Activated CD8-positive, alpha-beta memory T cell treated with anti-CD3 and anti-CD28 coated beads, Interleukin-2, amount 10 ng/mL, durations not matched to agents 7 days and 5 days (primary cell): ENCODE data around the gene DRAM1. TPM values are rescaled to one million over a fixed set of nuclear protein-coding genes. Genes with fewer than 3 reads are reported as not detected.
"Not testable (repeated sequence)": the region's sequence is repeated elsewhere in the genome, so short reads cannot be mapped to it uniquely, and the experiment has no call there.

Experiments
- ATAC-seq: fragments of 150-1000 bp; cut with Tn5 transposase; one replicate; pipeline ENCODE4 v1.10.0; 2021; ENCODE audit warnings: moderate library complexity
- CTCF ChIA-PET: fragments of 350-600 bp; sonication (Branson Sonifier 250); formaldehyde crosslinking; loops from one replicate; lab custom pipeline; 2021; ENCODE audit warnings: antibody characterized with exemption; lab: Charles Lee
- DNase-seq: peaks from one replicate; pipeline ENCODE4 v3.0.0-alpha.2; 2020
- H3K27ac Mint-ChIP-seq: one replicate; pipeline ENCODE4 v1.8.0; 2021; ENCODE audit warnings: mild to moderate bottlenecking, mixed read lengths
- H3K27me3 Mint-ChIP-seq: one replicate; pipeline ENCODE4 v1.8.0; 2021; ENCODE audit warnings: mixed read lengths
- H3K36me3 Mint-ChIP-seq: one replicate; pipeline ENCODE4 v1.8.0; 2021; ENCODE audit warnings: mild to moderate bottlenecking, mixed read lengths
- H3K4me1 Mint-ChIP-seq: one replicate; pipeline ENCODE4 v1.8.0; 2021; ENCODE audit warnings: mixed read lengths
- H3K4me3 Mint-ChIP-seq: one replicate; pipeline ENCODE4 v1.8.0; 2021; ENCODE audit warnings: mild to moderate bottlenecking, moderate library complexity, mixed read lengths
- H3K9me3 Mint-ChIP-seq: one replicate; pipeline ENCODE4 v1.8.0; 2022; ENCODE audit warnings: low read depth, mixed read lengths
- total RNA-seq, 2 experiments: library from RNA; stranded (reverse); gene quantifications; one replicate each; pipeline ENCODE4 v1.2.3, GENCODE V29; 2021

DRAM1 gene
- total RNA-seq, 2 experiments from 2014 or later: 5.4 to 7.3 TPM

DNA sequence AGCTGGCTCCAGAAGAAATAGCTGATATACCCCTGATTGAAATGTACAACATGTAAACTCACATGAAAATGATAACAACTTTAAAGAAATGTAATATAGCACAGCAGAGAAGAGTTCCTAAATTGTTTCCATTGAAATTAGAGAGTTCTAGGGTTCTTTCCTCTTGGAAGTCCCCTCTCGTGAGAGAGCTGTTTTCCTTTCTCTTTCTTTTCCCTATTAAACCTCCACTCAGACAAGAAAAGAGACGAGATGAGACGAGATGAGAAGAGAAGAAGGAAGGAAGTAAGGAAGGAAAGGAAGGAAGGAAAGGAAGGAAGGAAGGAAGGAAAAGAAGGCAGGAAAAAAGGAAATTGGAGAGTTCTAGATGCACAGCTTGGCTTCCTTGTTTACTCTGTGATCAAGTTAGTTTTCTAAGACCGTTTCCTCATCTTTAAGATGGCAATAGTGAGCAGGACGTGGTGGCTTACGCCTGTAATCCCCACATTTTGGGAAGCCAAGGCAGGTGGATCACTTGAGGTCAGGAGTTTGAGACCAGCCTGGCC lies 11.9 kb downstream of the DRAM1 start:
- Mint-ChIP-seq H3K4me3 (no peak overlapping the region), H3K27me3 (no peaks in the 10 kb centered on the region), H3K9me3 (no peaks in the 10 kb centered on the region), H3K27ac (no peak overlapping the region), H3K36me3 (peaks cover 4% of the 10 kb centered on the region), H3K4me1 (peaks cover 8% of the 10 kb centered on the region)
- CTCF ChIA-PET: no interaction called here
- DNase-seq: no peak
- ATAC-seq: no peak

DNA sequence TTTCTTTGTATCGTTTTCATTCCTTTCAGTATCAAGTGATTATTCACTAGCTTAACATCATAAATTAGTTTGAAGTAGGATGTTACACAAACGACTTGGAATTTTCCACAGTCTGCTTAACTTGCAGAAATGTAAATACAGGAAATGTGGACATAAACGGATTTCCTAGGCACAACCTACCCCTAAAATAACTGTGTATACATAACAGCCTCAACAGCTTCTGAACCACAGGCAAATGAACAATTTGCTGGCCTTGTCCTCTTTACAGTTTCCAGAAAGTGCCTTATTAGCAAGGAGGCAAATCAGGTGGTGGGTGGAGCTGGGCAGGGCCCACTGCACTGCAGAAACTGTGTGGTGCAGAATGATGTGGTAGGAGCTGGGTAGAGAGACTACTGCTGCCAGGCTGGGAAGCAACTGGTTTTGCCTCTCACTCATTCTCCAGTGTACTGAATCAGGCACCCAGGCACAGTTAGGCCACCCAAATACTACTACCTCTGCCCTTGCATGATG lies 14.1 kb downstream of the DRAM1 start:
- Mint-ChIP-seq H3K4me3 (no peak overlapping the region), H3K9me3 (no peaks in the 10 kb centered on the region), H3K36me3 (peaks cover 3% of the 10 kb centered on the region), H3K4me1 (peaks cover 6% of the 10 kb centered on the region), H3K27me3 (no peaks in the 10 kb centered on the region), H3K27ac (no peak overlapping the region)
- CTCF ChIA-PET: no interaction called here
- DNase-seq (no peak), ATAC-seq (peak; percentile 33)

DNA sequence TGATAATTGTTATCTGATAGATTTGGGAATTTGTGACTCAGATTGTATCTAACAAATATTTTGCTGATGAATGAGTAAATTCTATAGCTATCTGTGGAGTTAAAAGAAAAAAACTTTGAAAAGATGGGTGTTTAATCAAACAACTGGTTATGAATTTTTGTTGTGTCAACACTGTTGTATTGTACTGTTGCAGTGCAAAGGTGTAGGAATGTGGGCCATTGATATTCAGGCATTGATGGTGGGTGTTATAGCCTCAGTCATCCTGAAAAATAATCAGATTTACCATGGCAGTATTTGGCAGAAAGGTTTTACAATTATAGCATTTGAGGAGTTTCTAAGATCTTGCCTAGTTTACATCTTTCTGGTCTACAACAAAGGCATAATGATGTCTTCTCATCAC lies 15.4 kb downstream of the DRAM1 start:
- Mint-ChIP-seq H3K36me3 (peaks cover 3% of the 10 kb centered on the region), H3K4me3 (no peak overlapping the region), H3K27me3 (no peaks in the 10 kb centered on the region), H3K9me3 (no peaks in the 10 kb centered on the region), H3K27ac (no peak overlapping the region), H3K4me1 (peaks cover 6% of the 10 kb centered on the region)
- no peak for DNase-seq
- no peak for ATAC-seq
- CTCF ChIA-PET: interaction anchor here (1.1 kb wide), 1 partner anchor 50 kb away, joined by 3 read pairs; no protein-coding TSS in a partner anchor

DNA sequence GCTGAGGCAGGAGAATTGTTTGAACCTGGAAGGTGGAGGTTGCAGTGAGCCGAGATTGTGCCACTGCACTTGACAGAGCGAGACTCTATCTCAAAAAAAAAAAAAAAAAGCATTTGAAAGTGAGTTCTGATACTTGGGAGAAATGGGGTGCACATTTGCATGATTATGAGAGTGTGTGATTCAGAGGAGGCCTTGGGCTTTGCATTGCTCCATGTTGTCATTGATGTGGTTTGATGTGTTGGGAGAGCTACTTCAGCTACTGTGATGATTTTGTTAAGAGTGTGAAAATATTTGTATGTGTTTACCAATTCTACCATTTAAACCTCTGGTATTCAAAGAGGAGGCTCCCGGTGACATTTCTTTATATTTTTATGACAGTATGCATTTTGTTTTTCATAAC lies 24.4 kb downstream of the DRAM1 start:
- DNase-seq (no peak), ATAC-seq (no peak)
- Mint-ChIP-seq H3K4me3 (no peak overlapping the region), H3K27ac (no peak overlapping the region), H3K4me1 (no peaks in the 10 kb centered on the region), H3K36me3 (peaks cover 6% of the 10 kb centered on the region), H3K27me3 (no peaks in the 10 kb centered on the region), H3K9me3 (no peaks in the 10 kb centered on the region)
- CTCF ChIA-PET: no interaction called here

DNA sequence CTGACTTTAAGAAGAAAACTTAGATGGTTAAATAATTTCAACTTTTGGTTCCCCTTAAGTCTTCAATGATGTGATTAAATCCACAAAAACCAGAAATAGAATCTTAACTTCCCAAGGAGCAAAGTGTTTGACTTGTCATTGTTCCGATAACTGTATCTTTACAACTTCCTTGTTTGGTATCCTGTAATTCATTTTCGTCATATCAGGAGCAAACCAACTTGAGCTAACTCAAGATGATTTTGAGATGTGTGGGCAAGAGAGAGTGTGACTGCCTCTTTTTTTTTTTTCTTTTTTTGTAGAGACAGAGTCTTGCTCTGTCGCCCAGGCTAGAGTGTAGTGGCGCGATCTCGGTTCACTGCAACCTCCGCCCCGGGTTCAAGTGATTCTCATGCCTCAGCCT lies 25.3 kb downstream of the DRAM1 start:
- DNase-seq (no peak), ATAC-seq (no peak)
- Mint-ChIP-seq H3K27me3 (no peaks in the 10 kb centered on the region), H3K36me3 (peaks cover 6% of the 10 kb centered on the region), H3K9me3 (no peaks in the 10 kb centered on the region), H3K4me1 (no peaks in the 10 kb centered on the region), H3K27ac (no peak overlapping the region), H3K4me3 (no peak overlapping the region)
- CTCF ChIA-PET: no interaction called here

DNA sequence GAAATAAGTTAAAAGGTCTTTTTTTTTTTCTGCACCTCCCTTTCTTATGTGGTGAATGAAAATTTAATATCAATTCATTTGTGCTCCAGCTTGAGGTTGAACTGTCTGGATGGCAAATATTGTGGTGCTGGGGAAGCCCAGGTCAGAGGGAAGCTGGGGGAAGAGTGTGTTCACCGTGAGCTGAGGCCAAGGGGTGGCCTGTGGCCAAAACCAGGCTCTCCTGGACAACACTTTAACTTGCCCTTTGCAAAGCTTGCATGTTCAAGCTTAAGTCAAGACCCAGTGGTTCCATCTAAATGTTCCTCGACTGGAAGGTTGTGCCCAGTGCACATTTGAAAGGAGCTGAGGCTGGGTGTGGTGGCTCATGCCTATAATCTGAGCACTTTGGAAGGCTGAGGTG lies 28.8 kb downstream of the DRAM1 start:
- Mint-ChIP-seq H3K4me1 (peaks cover 7% of the 10 kb centered on the region), H3K27me3 (no peaks in the 10 kb centered on the region), H3K27ac (no peak overlapping the region), H3K4me3 (no peak overlapping the region), H3K36me3 (peaks cover 9% of the 10 kb centered on the region), H3K9me3 (no peaks in the 10 kb centered on the region)
- no peak for ATAC-seq
- DNase-seq: no peak
- CTCF ChIA-PET: no interaction called here

DNA sequence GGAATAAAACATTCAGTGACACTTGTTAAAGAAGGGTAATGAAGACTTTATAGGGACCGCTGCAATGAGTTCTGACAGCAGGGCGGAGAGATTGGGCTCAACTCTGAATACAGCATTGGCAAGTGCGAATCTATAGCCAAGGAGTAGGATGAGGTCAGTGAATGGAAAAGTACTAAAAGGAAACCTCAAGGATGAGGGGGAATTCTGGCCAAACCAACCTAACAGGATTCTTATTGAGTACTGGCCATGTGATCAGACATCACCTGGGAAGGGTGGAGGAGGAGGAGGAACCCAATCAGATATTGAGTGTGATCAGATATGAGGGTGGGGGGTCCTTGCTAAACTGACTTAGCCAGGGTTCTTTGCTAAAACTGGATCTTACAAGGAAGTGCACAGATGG lies 31.0 kb downstream of the DRAM1 start:
- H3K27ac Mint-ChIP-seq: no peak overlapping the region
- ATAC-seq (no peak), DNase-seq (no peak)
- no peak overlapping the region for H3K4me3 Mint-ChIP-seq
- H3K27me3 Mint-ChIP-seq: no peaks in the 10 kb centered on the region
- peaks cover 7% of the 10 kb centered on the region for H3K4me1 Mint-ChIP-seq
- peaks cover 3% of the 10 kb centered on the region for H3K36me3 Mint-ChIP-seq
- CTCF ChIA-PET: no interaction called here
- H3K9me3 Mint-ChIP-seq: no peaks in the 10 kb centered on the region

DNA sequence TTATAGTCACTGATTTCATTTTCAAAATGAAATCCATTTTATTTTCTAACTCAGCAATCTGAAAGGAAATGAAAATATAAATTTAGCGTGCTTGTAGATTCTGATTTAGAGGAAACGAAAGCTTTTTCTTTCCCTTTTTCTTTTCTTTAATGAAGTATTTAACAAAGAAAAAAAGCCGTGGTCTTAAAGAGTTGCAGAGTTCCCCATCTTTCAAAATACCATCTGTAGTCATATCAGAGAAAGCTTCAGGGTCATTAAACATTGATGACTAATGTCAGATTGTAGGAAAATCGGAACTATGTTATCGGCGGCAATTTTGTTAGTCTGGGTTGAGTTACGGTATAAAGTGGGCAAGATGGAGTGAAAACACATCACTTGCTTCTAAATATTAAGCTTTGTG lies 32.3 kb downstream of the DRAM1 start:
- DNase-seq (no peak), ATAC-seq (no peak)
- H3K36me3 Mint-ChIP-seq: peaks cover 3% of the 10 kb centered on the region
- H3K9me3 Mint-ChIP-seq: no peaks in the 10 kb centered on the region
- no peaks in the 10 kb centered on the region for H3K27me3 Mint-ChIP-seq
- H3K27ac Mint-ChIP-seq: peak overlapping the region; percentile 38
- CTCF ChIA-PET: no interaction called here
- H3K4me3 Mint-ChIP-seq: peak overlapping the region; percentile 70
- H3K4me1 Mint-ChIP-seq: peaks cover 7% of the 10 kb centered on the region

DNA sequence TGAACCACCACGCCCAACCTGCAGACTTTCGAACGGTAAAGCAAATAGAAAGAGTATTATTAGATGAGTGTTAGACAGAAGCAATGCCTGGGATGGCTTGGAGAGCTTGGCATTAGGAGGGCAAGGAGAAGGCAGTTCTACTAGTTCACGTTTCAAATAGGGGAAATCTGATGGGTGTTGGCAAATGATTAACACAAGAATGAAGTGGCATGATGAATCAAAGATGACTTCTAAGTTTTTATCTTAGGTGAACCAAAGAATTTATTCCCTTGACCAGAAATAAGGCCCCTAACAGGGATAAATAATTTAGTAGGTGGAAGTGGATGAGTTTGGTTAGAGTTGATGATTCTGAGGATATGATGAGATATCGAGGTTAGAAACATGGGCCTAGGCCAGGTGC lies 38.5 kb downstream of the DRAM1 start:
- H3K4me1 Mint-ChIP-seq: peaks cover 9% of the 10 kb centered on the region

DNA sequence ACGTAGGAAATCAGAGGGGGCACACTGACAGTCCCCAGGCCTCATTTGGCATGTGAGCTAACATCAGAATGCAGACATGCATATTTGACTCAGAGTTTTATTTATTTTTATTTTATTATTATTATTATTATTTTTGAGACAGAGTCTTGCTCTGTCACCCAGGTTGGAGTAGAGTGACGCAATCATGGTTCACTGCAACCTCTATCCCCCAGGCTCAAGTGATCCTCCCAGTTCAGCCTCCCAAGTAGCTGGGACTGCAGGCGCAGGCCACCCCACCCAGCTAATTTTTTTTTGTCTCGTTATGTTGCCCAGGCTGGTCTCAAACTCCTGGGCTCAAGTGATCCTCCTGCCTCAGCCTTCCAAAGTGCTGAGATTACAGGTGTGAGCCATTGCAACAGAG lies 41.4 kb downstream of the DRAM1 start:
- not testable (repeated sequence) for H3K27ac Mint-ChIP-seq, ATAC-seq, DNase-seq, H3K9me3 Mint-ChIP-seq, H3K27me3 Mint-ChIP-seq, H3K4me3 Mint-ChIP-seq, H3K36me3 Mint-ChIP-seq, H3K4me1 Mint-ChIP-seq
- CTCF ChIA-PET: interaction anchor here (1.2 to 1.9 kb wide), 5 partner anchors 10 to 960 kb away, joined by 3 to 5 read pairs (median 5); no protein-coding TSS in a partner anchor

More for the DNA sequence above, 38.5 kb downstream of the DRAM1 start:
- H3K27me3 Mint-ChIP-seq: no peaks in the 10 kb centered on the region
- DNase-seq: no peak
- no peaks in the 10 kb centered on the region for H3K9me3 Mint-ChIP-seq
- H3K27ac Mint-ChIP-seq: no peak overlapping the region
- no peak for ATAC-seq
- no peaks in the 10 kb centered on the region for H3K36me3 Mint-ChIP-seq
- no peak overlapping the region for H3K4me3 Mint-ChIP-seq
- CTCF ChIA-PET: interaction anchor here (0.9 kb wide), 1 partner anchor 833 kb away, joined by 3 read pairs; no protein-coding TSS in a partner anchor

DNA sequence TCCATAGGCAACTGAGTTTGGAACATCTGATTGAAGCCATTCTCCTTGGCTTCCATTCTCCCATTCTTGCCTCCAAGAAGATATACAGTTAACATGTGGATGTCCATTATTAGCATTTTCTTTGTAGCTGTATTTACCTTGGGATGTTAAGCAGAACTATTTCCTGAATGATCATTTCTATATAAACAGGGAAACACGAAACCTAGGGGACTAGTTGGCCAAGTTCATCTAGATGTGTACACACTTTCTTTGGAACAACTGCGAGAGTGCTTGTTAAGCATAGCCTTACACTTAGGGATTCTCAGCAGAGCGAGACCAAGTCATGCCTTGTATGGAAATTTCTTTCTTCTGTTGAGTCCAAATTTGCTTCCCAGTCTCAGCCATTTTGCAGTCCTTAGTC lies 42.1 kb downstream of the DRAM1 start:
- Mint-ChIP-seq H3K9me3 (no peaks in the 10 kb centered on the region), H3K4me3 (no peak overlapping the region), H3K36me3 (no peaks in the 10 kb centered on the region), H3K27ac (no peak overlapping the region), H3K27me3 (no peaks in the 10 kb centered on the region), H3K4me1 (peaks cover 9% of the 10 kb centered on the region)
- no peak for ATAC-seq
- no peak for DNase-seq
- CTCF ChIA-PET: interaction anchor here (1.2 kb wide), 1 partner anchor 565 kb away, joined by 3 read pairs; no protein-coding TSS in a partner anchor

DNA sequence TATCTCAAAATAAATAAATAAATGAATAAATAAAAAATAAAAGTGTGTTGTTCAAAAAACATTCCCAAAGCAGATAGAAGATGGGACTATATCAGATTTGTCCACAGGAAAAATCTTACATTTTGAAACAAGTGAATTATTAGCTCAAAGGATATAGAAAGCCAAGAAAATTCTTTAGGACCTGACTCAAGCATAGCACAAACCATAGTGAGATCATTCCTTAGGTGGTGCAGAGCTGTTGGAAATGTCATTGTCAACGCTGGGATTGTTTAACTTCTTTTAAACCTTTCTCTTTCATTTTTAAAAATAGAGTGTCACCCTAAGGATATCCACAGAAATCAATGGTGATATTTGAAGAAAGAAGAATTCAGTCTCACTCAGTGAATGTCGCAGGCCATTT lies 43.5 kb downstream of the DRAM1 start:
- Mint-ChIP-seq H3K36me3 (no peaks in the 10 kb centered on the region), H3K4me1 (peaks cover 9% of the 10 kb centered on the region), H3K27ac (no peak overlapping the region), H3K9me3 (no peaks in the 10 kb centered on the region), H3K27me3 (no peaks in the 10 kb centered on the region), H3K4me3 (no peak overlapping the region)
- DNase-seq: no peak
- CTCF ChIA-PET: no interaction called here
- ATAC-seq: no peak

DNA sequence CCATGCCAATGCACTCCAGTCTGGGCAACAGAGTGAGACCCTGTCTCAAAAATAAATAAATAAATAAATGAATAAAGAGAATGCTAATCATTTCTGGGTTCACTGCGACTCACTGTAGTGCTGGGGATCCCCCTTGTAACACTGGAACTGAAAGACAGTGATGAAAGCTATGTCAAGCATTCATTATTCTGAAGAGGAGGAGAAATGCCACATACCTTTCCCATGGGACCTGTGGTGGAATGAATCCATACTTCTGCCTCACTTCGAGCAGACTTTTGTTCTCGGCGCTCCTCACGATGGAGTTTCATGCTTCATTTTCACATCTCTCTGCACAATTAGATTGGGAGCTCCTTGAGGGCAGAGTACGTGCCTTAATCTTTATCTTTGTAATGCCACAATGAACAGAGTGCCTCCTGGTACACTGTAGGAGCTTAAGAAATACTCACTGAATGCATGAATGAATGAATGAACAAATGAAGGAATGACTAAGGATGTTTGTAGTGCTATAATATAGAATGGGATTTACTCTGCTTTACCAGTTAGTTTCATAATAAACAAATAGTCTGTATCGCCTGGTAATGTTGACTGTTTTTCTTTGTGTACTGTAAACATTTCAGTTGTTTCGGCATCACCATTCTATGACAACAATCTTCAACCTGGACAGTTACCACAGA lies 45.8 kb downstream of the DRAM1 start:
- CTCF ChIA-PET: no interaction called here
- peaks cover 5% of the 10 kb centered on the region for H3K4me1 Mint-ChIP-seq
- ATAC-seq (no peak), DNase-seq (no peak)
- peaks cover 1% of the 10 kb centered on the region for H3K36me3 Mint-ChIP-seq
- no peaks in the 10 kb centered on the region for H3K27me3 Mint-ChIP-seq
- no peak overlapping the region for H3K4me3 Mint-ChIP-seq
- no peak overlapping the region for H3K27ac Mint-ChIP-seq
- no peaks in the 10 kb centered on the region for H3K9me3 Mint-ChIP-seq

DNA sequence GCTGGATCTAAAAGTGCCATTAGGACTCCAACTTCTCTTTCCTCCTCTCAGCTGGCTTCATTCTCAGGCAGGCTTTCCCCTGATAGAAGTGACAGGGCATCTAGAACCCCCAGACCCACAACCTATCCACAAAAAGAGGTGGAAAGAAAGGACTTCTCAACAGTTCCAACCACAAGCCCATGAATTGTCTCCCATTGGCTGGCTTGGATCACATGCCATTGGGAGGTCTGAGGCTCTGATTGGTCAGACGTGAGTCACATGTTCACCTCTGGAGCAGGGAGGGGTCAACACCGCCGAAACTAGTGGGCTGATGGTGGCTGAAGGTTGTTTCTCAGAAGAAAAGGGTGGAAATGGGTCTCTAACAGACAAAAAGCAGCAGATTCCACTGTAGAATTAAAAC lies 47.2 kb downstream of the DRAM1 start:
- Mint-ChIP-seq H3K36me3 (peaks cover 1% of the 10 kb centered on the region), H3K4me3 (no peak overlapping the region), H3K27ac (no peak overlapping the region), H3K9me3 (no peaks in the 10 kb centered on the region), H3K27me3 (no peaks in the 10 kb centered on the region), H3K4me1 (peaks cover 8% of the 10 kb centered on the region)
- CTCF ChIA-PET: no interaction called here
- DNase-seq (no peak), ATAC-seq (no peak)
